Cortex of kidney (tissue), 1 donor: Measurements from ENCODE around the gene ADAMTS2.

Experiments
- DNase-seq: peaks from one replicate; lab custom pipeline; 2025; lab: John Stamatoyannopoulos, UW

ADAMTS2 gene

DNA sequence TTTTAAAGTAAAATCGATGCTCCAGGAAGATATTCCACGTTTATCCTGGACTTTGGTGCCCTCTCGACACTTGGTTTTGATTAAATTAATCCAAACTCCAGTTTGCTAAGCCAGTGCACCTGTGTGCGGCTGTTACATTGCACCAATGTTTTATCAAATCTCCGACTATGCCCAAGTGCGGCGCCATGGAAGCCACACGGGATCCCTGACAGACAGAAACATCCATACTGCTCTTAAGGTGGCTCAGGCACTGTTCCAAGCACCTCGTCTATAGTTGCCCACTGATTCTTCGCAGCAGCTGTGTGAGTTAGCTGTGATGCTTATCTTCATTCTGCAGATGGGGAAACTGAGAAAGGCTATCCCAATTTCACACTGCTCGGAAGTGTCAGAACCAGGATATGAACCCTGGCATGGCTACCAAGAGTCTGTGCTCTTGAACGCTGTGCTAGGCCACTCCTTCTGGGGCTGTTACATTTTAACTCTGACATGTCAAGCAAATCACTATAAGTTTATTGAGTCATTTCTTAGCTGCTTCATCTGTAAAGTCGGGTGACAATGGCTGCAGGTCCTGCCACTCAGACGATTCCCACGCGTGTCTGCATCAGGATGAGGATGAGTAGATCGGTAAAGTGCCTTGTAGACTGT lies 113.0 kb downstream of the ADAMTS2 start:
- no peak for DNase-seq

DNA sequence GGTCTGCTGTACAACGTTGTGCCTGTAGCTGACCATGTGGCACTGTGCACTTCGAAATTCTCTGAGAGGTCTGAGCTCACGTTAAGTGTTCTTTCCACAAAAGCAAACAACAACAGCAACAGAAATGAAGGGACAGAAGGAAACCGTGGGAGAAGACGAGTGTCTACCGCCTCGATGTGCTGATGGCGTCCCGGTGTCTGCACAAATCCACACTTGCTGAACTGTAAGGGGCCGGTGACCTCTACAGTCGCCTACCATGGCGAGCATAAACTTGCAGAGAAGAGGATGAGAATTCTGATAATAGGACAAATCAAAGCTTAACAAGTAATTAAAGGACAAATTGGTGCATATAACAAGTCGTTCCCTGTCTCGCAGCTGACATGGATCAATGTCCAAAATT lies 114.0 kb downstream of the ADAMTS2 start:
- no peak for DNase-seq

DNA sequence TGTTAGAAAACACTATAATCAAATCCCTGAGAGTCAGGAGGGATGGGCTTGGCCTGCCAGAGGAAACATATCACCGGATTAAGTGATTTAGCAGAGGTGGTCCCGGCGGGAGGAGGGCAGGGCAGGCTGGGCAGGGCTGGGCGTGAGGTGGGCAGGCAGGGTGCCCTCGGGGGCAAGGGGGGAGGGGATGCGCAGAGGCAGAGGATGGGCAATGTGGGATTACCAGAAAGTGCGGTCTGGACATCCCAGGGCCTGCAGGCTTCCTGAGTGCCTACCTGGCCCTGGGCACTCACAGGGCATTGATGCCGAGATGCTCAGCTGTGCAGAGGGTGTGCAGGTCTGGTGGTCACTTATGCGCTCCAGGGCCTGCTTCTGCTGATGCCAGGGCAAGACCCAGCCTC lies 115.2 kb downstream of the ADAMTS2 start:
- no peak for DNase-seq

DNA sequence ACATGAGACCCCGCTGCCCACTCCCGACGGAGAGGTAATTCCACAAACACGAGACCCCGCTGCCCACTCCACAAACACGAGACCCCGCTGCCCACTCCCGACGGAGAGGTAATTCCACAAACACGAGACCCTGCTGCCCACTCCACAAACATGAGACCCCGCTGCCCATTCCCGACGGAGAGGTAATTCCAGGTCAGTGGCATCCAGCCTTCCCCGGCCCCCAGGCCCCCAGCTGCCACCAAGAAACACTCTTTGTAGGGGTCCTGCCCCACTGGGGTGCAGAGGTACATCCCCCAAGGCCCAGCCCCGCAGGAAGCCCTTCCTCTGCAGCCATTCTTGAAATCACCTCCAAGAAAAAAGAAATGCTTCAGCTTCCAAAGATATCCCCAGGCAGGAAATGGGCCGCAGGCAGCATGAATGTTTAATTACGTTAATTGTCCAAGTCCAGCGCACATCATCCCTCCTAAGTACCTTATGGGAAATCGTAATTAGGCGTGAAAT lies 115.9 kb downstream of the ADAMTS2 start:
- no peak for DNase-seq

DNA sequence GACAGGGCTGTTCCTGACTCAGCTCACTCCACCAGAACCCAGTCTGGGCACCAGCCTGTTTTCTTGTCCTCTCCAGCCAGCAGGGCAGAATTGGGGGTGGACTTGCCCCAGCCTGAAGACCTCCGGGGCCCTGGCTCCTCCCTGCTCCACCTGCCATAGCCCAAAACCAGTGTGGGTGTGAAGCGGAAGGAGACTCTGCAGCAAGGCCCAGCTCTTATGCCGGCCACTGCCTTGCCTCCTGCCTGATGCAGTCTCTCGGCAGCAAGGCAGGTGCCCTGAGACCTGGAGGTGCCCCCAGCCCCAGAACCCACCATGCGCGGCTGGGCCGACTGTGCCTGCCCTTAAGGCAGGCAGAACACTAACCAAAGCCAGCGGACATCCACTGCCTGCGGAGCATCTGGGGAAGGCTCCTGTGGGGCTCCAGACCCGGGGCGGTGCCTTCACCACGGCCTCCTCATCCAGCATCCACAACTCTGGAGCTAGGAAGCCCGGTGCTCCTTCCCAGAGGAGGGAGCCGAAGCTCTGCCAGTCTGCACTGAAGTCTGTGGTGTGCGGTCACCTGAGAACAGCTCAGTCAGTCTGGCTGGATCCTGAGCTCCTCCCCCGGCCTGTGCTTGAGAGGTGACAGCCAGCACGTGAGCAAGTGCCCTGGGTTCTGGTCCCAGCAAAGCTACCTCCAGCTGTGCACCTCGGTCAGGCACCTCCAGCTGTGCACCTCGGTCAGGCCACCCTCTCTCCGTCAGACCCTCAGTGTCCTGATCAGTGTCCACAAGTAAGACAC lies 116.7 kb downstream of the ADAMTS2 start:
- DNase-seq, result no peak

DNA sequence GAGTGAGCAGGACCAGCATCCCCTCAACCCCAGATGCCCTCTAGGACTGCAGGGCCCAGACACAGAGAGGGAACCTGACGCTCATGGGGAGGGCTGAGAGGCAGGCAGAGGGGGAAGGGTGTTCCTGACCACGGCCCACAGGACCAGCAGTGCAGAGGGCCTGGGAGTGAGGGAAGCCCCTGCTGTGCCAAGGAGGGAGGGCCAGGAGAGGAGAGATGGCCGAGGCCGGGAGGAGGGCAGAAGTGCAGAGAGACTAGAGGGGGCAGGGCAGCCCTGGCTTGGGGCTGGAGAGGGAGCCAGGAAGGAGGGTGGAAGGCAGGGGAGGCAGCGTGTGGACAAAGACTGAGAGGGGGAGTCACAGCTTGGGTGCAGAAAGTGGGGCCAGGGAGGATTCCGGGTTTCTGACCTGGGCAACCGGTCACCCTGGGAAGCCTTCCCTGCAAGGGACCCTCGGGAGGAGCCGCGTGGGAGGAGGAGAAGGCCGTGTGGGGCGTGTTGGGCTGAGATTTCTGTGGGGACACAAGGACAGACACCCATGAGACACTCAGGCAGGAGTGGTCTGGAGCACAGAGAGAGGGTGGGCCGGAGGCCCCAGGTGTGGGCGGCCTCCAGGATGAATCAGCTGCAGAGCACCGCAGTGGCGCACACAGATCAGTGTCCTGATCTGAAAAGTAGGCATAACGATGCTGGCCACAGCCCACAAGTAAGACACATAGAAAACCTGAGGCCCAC lies 117.5 kb downstream of the ADAMTS2 start:
- DNase-seq, result no peak

DNA sequence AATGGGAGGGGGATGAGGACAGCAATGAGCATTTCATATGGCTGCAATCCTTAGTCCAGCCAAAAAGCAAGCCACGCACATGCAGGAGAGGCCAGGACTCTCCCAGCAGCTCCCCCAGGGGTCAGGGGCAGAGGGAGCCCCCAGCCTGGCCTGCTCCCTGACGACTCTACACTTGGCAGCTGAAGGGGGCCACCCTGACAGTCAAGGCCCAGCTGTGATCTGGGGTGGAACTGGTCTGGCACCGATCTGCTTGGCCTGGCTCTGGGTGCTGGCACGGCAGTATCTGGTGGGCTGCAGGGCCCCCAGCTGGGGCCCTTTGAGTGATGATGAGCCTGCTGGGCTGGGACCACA lies 118.1 kb downstream of the ADAMTS2 start:
- DNase-seq, result no peak

DNA sequence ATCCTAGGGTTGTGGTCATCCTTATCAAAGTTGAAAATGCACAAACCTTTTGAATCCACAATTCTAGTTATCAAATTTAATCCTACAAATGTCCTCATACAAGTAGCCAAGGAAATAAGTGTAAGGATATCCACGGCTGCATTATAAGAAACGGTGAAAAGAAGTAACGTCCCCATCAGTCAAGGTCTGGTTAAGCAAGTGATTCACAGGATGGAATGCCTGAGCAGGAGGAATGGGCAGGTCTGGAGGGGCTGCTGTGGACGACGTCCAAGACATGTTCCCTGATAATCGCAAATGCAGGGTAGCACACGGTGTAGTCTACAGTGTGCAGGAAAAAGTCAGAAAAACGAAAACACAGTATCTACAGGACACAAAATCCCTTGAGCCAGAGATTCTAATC lies 118.6 kb downstream of the ADAMTS2 start:
- DNase-seq, result no peak

DNA sequence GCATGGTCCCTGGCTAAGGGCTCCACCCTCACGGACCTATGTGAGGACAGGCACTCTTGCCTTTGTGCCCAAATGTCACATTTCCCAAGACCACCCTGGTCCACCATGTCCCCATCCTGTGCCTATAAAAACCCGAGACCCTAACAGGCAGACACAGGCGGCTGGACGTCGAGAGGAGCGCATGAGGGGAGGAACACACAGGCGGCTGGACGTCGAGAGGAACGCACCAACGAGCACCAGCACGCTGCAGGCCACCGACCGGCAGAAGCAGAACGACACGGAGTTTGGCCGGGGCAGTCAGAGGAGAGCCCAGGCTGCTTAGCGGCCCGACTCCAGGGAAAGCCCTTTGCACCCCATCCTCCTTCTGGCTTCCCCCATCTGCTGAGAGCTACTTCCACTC lies 119.9 kb downstream of the ADAMTS2 start:
- DNase-seq, result no peak

DNA sequence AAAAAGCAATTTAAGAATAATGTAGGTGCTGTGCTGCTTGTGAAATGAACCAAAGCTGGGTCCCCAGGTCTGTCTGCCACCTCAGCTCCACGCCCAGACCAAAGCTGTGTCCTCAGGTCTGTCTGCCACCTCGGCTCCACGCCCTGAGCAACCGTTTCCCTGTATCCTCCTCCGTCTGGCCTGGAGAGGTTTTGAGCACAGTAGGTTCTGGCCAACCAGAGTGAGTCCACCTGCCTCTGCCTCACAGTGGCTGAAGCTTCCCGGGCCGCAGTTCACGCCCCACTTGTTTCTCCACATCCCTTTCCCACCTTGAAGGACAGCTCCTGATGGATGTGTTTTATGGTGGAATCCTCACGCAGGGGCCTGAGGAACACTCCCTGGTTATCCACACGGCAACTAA lies 120.5 kb downstream of the ADAMTS2 start:
- no peak for DNase-seq

DNA sequence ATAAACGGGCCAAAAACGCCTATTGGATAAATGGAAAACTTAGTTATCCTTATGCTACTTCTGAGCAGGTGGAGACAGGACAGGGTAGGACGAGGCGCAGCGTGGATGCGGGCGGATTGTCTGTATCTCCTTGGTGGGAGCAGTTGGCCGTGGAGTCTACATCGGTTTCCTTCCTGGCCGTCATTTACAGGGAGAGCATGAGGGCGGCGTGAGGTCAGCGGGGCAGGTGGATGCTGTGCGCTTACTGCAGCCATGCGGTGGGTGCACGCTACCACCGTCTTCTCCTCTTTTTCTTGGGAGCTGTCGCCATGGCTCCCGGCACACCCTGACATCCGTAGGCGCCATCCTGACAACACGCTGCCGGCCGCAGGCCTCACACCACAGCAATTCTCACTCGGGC lies 121.3 kb downstream of the ADAMTS2 start:
- DNase-seq, result no peak

DNA sequence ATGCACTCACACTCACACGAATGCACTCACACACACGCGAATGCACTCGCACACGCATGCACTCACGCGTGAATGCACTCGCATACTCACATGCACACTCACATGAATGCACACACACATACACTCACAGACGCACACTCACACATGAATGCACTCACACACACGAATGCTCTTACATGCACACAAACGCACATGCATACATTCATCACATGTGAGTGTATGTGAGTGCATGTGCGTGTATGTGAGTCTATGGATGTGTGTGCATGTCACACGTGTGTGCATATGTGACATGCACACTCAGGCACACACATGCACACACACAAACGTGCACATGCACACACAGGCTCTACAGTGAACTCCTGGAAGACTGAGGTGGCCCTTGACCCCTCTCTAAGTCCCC lies 121.7 kb downstream of the ADAMTS2 start:
- no peak for DNase-seq

DNA sequence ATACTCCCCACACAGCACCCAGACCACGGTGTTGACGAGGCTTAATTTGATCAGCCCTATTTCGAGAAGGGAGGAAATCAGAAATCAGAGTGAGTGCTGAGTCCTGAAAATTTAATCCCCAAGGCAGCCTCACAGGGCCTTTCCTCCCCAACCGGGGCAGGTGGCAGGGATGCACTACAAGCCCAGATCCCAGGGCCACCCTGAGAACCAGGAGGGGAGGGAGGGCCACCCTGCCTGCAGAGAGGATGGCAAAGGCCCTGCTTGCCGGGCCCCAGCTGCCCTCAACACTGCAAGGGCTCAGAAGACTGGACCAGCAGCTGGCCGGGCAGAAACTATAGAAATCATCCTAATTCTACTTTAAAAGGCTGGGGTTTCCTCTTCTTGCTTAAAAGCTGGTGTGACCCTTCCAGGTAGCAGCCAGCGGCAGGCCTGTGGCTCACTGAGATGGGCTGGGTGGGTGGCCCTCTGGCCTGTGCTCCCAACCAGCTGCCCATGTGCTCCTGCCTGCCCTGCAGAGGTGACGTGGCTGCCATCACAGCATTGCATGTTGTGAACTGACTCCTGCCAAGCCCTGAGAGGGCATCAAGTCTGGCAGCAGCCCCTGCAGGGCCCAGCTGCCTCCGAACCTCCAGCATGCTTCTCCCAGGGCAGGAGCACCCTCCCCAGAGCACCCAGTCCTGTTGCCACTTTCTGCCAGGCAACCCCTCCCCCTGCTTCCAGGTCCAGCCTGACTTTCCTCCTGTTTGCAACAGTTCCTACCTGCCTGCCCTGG lies 122.8 kb downstream of the ADAMTS2 start:
- no peak for DNase-seq

DNA sequence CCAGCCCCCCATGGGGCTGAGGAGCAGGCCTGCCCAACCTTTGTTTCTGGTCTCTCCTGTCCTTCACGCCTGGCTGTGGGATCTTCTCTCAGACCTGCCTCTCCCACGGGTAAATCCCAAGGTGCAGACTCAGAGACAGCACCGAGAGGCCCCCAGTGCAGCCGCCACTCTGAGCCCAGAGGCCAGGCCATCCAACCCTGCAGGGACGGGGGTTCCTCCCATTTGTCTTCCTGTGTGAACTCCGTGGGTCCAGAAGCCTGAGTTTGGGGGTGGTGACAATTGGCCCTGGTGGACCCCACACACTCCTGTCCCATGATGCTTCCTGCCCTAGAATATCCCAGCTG lies 123.4 kb downstream of the ADAMTS2 start:
- DNase-seq, result no peak

DNA sequence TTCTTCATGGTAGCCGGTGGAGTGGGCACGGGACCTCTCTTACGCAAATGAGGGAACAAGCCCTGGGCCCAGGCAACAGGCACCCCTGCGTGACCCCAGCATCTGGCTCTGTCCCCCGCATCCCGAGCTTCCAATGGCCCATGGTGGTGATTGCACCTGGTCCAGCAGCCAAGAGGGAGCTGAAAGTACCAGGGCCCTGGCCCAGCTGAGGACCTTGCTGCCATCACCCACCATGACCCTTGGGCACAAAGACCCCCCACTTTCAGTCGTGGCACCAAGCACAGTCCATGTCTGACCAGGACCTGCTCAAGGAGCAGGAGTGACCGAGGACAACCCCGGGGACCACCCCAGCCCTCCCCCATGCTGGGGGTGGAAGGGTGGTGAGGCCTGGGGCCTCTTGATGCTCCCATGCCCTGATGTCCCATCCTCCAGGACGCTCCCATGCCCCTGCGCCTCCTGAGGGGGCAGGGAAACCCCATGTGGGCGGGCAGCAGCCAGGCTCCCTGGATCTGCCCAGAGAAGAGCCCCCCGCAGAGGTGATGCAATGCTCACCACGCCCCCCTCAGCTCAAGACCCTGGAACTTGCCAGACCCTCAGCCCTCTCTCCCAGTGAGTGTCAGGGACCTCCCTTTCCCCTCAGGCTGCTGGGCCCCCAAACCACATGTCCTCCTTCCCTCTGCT lies 123.9 kb downstream of the ADAMTS2 start:
- DNase-seq, result no peak

DNA sequence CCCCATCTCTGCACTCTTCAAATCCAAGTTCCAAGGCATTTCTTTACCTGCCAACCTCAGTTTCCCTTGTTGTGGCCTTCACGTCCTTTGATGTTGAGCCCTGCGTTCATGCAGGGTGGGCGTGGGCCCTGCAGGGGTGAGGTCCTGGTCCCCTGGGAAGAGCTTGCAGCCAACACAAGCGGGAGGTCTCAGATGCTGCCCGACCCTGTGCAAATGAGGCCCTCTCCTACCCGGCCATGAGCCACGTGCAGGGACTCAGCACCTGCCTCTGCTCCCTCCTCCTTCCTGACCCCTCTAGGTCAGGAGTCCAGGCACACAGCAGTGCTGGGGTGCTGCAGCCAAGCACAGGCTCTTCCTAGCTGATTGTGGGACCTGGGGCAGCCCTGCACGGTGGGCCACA lies 124.5 kb downstream of the ADAMTS2 start:
- no peak for DNase-seq

DNA sequence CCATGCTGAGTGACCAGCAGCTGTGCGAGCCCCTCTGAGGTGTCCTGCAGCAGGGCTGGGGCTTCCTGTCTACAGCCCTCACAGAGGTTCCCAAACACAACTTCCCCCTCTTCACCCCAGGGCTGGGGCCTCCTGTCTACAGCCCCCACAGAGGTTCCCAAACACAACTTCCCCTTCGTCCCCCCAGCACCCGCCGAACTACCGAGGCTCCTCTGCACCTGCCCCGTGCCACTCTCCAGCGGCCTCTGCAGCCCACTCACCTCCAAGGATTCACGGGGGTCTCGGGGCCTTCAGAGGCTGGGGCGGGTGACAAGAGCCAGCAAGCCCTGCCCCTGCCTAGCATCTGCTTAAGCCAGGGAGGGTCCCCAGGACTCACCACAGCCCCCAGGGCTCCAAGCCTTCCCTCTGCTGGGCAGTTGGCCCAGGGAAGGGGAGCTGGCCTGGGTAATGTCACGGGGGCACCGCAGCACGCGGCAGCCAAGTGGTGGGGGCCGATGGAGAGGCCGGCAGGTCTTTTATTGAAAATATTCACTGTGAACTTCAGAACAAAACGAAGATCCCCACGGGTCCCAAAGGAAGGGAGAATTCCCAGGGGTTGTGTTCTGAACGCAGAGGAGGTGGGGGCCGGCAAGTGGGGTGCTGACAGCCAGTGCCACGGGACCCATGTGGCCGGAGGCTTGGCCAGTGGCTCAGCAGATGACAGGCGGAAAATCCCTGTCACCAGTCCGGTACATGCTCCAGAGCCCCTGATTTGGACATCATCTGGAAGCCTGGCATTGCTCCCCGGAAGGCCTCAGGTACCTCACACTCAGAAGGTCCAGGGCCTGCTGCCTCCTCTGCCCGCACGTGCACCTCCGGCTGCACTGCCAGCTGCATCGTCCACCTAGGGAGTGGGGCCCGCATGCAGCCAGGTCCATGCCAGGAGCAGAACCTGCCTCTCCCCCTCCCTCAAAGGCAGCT lies 125.3 kb downstream of the ADAMTS2 start:
- DNase-seq, result no peak

DNA sequence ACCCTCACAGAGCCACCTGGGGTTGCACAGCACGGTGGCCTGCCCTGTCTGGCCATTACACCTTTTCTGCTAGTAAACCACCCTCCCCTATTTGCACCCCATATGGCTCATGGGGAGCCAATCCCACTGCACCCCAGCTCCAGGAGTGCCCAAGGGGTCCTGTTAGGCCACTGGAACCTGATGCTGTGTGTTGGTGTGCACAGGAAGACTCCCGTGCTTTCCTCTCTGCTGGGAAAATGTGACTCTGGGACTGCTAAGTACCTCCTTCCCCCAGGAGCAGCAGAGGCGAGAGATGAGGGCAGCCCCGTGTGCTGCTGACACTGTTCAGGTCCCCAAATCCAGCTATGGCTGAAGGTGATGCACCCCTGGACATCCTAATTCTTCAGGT lies 126.3 kb downstream of the ADAMTS2 start:
- no peak for DNase-seq

DNA sequence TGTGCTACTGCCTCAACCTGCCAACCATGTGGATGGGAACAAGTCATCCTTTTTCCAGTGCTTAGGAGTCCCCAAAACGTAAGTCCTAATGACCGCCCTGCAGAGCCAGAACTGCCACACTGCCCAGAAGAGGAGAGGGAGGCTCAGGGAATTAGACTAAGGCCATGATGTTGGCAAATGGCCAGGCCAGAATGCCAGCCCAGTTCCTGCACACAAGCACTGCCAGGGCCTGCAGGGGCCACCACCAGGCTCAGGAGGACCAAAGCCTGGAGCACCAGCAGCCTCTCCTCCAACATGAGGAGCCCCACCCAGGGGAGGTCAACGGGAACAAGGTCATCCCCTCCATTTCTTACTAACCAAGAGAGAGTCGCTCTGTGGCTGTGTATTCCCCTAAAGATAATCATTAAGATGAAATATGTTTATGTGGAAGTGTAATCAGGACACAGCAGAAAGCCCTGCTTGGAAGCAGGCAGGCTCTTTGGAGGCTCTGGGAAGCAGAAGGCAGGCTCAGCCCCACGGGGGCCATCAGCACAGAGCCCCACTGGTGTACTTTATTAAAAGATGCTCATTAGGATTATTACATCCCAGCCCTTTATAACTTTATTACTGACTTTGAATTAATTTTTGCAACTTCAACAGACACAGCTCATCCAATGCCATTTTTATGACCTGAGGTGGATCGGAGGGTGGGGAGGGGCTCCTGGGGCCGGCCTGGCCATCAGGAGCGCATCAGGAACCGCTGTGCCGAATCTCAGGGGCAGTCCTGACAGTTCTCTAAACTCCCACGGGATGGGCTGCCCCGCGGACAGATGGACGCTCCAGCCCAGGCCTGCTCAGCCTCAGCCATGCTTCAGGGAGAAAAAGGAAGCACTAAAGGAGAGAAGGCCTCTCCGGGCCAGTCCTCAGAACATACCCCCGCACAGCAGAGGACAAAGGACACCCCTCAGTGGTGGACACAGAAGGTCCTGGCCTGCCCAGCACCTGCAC lies 127.0 kb downstream of the ADAMTS2 start:
- DNase-seq, result no peak
